IPS-20b (cell line): ENCODE data around the gene ID4.
A peak's percentile ranks its signal among the peaks of the same experiment; 100 is the strongest.

Experiments
- H3K27ac ChIP-seq: one replicate; pipeline ENCODE4 v1.5.1; 2013; ENCODE audit warnings: low read length
- H3K27me3 ChIP-seq: 2 replicates; pipeline ENCODE4 v1.6.1; 2013; ENCODE audit warnings: mild to moderate bottlenecking, low read length, inconsistent platforms; ENCODE audit not compliant: insufficient read depth
- H3K36me3 ChIP-seq: 2 replicates; pipeline ENCODE4 v1.6.1; 2013; ENCODE audit warnings: low read depth, mild to moderate bottlenecking, inconsistent platforms, low read length, moderate library complexity; ENCODE audit not compliant: insufficient read depth
- H3K4me1 ChIP-seq: 2 replicates; pipeline ENCODE4 v1.6.1; 2013; ENCODE audit warnings: mild to moderate bottlenecking, control low read depth, inconsistent platforms, low read length, moderate library complexity; ENCODE audit not compliant: insufficient read depth
- H3K4me3 ChIP-seq: 2 replicates; pipeline ENCODE4 v1.5.1; 2013; ENCODE audit warnings: mild to moderate bottlenecking, low read length, inconsistent platforms
- H3K9ac ChIP-seq: 2 replicates; pipeline ENCODE4 v1.6.1; 2013; ENCODE audit warnings: low read depth, mild to moderate bottlenecking, inconsistent platforms, low read length, moderate library complexity
- H3K9me3 ChIP-seq: 2 replicates; pipeline ENCODE4 v1.6.1; 2013; ENCODE audit warnings: mild to moderate bottlenecking, low read depth, low read length, inconsistent platforms; ENCODE audit not compliant: insufficient read depth

The ID4 gene

DNA sequence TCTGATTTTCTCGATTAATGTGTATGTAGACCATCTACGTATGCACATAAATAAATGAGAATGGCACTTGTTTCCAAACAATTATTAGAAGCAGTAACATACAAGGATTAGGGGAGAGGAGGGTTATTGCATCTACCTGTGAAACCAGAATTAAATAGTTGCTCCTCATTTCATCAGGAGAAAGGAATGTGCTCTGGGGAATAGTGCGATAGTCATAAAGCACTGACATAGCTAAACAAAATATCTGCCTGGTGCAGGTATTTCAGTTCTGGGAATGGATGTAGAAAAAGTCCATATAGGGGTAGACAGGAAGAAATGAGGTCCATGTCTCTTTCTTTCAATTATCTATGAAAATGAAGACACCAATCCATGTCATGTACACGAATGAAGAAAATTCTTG lies 1.6 kb upstream of the ID4 start:
- Histone ChIP-seq H3K9me3 (no peaks in the 10 kb centered on the region), H3K27me3 (peaks cover 36% of the 10 kb centered on the region), H3K4me1 (peaks cover 6% of the 10 kb centered on the region), H3K36me3 (peaks cover 5% of the 10 kb centered on the region), H3K4me3 (no peak overlapping the region), H3K9ac (no peak overlapping the region), H3K27ac (no peak overlapping the region)

DNA sequence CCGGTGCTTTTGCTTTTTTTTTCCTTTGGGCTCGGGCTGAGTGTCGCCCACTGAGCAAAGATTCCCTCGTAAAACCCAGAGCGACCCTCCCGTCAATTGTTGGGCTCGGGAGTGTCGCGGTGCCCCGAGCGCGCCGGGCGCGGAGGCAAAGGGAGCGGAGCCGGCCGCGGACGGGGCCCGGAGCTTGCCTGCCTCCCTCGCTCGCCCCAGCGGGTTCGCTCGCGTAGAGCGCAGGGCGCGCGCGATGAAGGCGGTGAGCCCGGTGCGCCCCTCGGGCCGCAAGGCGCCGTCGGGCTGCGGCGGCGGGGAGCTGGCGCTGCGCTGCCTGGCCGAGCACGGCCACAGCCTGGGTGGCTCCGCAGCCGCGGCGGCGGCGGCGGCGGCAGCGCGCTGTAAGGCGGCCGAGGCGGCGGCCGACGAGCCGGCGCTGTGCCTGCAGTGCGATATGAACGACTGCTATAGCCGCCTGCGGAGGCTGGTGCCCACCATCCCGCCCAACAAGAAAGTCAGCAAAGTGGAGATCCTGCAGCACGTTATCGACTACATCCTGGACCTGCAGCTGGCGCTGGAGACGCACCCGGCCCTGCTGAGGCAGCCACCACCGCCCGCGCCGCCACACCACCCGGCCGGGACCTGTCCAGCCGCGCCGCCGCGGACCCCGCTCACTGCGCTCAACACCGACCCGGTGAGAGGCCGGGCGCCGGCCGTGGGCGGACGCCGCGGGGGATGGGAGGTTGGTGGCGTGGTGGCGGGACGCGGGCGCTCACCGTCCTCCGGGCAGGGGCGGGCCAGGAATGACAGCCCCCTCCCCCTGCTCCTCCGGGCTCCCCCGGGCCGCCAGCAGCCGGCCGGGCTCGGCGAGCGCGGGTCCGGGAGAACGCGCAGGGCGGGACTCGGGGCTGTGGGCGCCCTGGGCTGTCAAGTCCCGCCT lies 606 bp downstream of the ID4 start:
- Histone ChIP-seq H3K4me3 (peak overlapping the region; percentile 93), H3K4me1 (peaks cover 26% of the 10 kb centered on the region), H3K36me3 (peaks cover 12% of the 10 kb centered on the region), H3K9ac (peak overlapping the region; percentile 73), H3K9me3 (no peaks in the 10 kb centered on the region), H3K27ac (no peak overlapping the region), H3K27me3 (peaks cover 36% of the 10 kb centered on the region)

DNA sequence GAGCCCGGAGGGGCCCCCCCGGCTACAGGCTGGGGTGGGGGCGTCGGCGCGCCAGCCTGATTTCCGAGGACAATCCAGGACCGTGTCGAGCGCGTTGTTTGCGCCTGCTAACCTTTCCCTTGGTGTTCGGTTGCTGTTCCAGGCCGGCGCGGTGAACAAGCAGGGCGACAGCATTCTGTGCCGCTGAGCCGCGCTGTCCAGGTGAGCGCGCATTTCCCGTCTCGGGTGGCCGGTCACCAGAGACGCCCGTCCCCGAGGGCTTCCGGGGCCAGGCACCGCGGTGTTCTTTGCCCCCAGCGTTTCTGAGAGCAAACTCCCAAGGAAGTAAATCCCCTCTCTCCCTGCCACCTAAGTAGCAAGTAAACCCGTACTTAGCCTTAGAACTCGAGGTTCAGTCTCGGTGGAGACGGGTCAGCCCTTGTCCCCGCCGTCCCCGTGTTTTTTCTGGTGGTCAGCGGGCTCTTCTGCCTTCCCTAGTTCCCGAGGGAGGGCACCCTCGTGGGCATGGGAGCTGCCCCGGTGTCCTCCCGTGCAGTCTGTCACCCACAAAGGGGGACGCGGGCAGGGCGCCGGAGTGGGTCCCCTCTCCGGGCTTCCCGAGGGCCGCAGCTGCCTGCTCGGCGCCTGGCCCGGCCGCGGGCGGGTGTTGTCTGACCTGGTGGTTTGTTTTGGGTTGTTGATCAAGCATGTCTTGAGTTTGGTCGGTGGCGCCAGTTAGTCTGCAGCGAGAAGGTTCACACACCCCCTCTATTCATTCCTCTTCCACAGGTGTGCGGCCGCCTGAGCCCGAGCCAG lies 1.5 kb downstream of the ID4 start:
- Histone ChIP-seq H3K27me3 (peaks cover 36% of the 10 kb centered on the region), H3K4me1 (peaks cover 26% of the 10 kb centered on the region), H3K9me3 (no peaks in the 10 kb centered on the region), H3K9ac (peak overlapping the region; percentile 73; the same call in 1 of the 2 replicates), H3K36me3 (peaks cover 12% of the 10 kb centered on the region), H3K4me3 (peak overlapping the region; percentile 93), H3K27ac (no peak overlapping the region)

DNA sequence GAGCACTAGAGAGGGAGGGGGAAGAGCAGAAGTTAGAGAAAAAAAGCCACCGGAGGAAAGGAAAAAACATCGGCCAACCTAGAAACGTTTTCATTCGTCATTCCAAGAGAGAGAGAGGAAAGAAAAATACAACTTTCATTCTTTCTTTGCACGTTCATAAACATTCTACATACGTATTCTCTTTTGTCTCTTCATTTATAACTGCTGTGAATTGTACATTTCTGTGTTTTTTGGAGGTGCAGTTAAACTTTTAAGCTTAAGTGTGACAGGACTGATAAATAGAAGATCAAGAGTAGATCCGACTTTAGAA lies 2.0 kb downstream of the ID4 start:
- H3K4me3 ChIP-seq: peak overlapping the region; percentile 93
- no peak overlapping the region for H3K27ac ChIP-seq
- peaks cover 12% of the 10 kb centered on the region for H3K36me3 ChIP-seq
- peak overlapping the region; percentile 73 for H3K9ac ChIP-seq
- peaks cover 26% of the 10 kb centered on the region for H3K4me1 ChIP-seq
- peaks cover 30% of the 10 kb centered on the region for H3K27me3 ChIP-seq
- H3K9me3 ChIP-seq: no peaks in the 10 kb centered on the region

DNA sequence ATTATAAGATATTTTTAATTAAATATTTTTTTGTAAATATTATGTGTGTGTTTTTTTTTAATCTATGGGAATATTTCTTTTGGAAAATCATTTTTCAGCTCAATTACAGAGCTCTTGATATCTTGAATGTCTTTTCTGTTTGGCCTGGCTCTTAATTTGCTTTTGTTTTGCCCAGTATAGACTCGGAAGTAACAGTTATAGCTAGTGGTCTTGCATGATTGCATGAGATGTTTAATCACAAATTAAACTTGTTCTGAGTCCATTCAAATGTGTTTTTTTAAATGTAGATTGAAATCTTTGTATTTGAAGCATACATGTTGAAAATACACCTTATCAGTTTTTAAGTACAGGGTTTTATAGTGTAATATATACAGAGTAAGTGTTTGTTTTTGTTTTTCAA lies 2.6 kb downstream of the ID4 start:
- Histone ChIP-seq H3K27me3 (peaks cover 30% of the 10 kb centered on the region; the same call in 1 of the 2 replicates), H3K4me1 (peaks cover 26% of the 10 kb centered on the region), H3K9ac (peak overlapping the region; percentile 2; the same call in 1 of the 2 replicates), H3K36me3 (peaks cover 12% of the 10 kb centered on the region), H3K27ac (no peak overlapping the region), H3K9me3 (no peaks in the 10 kb centered on the region), H3K4me3 (peak overlapping the region; percentile 93)

DNA sequence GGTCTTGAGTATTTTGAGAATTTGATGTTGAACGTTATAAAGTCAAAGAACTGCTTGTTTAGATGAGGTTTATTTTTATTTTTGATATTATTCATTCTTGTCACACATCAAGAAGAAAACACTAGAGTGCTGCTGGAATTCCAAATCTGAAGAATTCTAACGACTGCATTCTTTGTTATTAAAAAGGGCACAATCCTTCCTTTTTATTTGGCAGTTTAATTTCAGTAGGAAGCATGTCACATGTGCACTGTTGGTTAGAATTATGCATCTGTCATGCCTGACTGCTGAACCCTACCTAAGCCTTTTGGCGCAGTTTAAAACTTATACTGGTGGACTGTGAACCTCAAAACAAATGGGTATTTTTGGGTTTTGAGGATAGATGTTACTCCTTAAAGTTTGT lies 4.0 kb downstream of the ID4 start:
- Histone ChIP-seq H3K4me1 (peaks cover 26% of the 10 kb centered on the region), H3K4me3 (peak overlapping the region; percentile 93), H3K9me3 (no peaks in the 10 kb centered on the region), H3K9ac (no peak overlapping the region), H3K36me3 (peaks cover 12% of the 10 kb centered on the region), H3K27ac (no peak overlapping the region), H3K27me3 (peaks cover 21% of the 10 kb centered on the region; the same call in 1 of the 2 replicates)

DNA sequence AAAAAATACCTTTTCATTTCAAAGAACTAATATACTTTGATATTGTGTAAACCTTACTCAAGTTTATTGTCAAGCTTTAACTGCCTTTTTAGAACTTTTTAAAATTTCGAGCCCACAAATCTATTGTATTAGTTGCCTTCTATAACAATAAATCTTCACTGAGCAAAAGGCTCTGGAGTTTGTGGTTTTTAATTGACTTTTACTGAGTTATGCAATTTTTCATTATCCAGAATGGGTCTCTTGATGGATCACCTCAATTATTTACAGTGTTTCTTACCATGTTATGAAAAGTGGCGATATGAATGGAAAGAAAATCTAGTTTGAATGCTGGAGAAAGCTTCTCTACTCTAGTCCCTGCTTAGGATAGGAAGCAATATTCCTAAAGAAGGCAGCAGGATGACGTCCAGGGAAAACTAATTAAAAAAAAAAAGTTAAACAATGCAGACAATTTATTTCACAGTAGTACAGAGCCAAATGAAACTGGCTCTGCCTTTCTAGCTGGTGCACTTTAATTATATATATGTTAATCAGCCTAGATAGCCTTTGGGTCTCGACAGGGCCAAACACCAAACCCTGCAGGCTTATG lies 5.0 kb downstream of the ID4 start:
- Histone ChIP-seq H3K4me3 (no peak overlapping the region), H3K27me3 (peaks cover 17% of the 10 kb centered on the region; the same call in 1 of the 2 replicates), H3K9me3 (no peaks in the 10 kb centered on the region), H3K36me3 (peaks cover 12% of the 10 kb centered on the region), H3K27ac (no peak overlapping the region), H3K9ac (0 out of 2 replicates have a peak overlapping the region, but pooled peaks have one; percentile 5), H3K4me1 (peaks cover 26% of the 10 kb centered on the region)

DNA sequence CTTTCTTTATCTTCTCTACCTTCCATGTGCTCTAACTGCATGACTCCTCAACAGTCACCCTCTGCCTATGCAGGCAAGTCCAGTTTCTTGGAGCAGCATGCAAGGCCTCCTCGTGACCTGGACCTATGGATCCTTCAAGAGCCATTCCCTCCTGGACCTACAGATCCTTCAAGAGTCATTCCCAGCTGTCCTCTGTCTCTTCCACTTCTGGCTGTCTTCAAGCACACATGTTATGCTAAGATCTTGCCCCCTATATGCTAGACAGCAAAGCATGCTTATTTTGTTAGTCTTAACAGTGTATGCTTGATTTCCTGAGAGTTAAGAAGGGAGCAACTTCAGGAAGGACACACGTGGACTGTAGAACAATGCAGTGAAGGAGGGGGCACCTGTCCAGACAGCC lies 7.5 kb downstream of the ID4 start:
- Histone ChIP-seq H3K27me3 (peaks cover 7% of the 10 kb centered on the region; the same call in 1 of the 2 replicates), H3K9ac (no peak overlapping the region), H3K4me3 (no peak overlapping the region), H3K27ac (no peak overlapping the region), H3K4me1 (peaks cover 26% of the 10 kb centered on the region), H3K36me3 (peaks cover 12% of the 10 kb centered on the region), H3K9me3 (no peaks in the 10 kb centered on the region)

DNA sequence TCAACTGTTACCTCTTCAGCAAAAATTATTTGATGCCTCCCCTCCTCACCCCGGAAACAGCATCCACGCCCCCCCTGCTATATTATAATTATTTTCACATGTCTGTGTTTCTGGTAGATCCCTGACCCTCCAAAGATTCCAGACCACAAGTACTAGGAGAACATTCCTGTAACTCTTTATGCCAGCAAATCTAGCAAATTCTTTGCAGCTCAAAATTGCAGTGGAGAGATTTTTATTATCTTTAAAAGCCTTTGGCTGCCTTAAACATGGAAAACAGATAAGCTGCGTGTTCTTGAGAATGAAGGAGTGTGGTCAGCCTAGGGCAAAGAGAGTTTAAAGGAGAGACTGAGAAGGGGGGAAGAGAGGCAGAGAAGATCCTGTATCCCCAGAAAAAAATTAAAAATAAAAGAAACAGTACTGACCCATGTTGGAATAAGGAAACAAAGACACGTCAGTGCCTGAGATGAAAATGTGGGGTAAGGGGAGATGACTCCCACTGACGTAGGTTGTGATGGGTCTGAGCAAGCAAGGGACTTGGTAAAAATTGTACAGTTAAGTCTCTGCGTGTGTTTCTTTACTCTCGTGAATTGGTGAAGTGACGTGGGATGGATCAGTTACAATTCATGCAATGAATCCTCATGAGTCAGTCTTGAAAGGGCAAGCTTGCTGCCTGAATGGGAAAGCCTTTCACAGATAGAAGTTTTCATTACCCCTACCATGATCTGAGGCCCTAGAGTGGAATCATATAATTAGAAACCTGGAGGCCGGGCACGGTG lies 8.3 kb downstream of the ID4 start:
- no peak overlapping the region for H3K9ac ChIP-seq

DNA sequence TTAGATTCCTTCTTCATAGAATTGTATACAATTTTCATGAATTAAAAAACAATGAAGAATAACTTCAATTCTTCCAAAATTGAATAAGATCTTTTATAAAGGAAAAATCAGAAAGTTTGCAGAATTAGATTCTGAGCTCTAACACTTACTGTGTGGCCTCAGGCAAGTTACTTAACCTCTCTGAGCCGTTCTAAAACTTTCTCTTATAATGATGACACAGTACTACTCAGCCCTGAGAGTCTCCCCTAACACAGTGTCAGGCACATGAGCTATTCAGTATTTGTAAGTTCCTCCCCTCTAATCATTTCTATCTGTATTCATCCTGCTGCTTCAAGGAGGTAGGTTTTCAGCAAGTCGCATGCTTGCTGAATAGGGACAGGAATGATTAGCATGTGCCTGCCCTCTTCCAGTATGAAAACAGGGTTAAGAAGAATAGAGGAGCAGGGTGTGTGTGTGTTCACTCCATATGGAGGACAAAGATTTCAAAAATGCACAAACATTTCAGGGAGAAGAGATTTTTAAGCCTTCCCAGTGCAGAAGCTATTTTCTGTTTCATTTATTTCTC lies 11.4 kb downstream of the ID4 start:
- H3K27ac ChIP-seq: no peak overlapping the region
- H3K4me1 ChIP-seq: peaks cover 8% of the 10 kb centered on the region; the same call in 1 of the 2 replicates
- H3K9me3 ChIP-seq: no peaks in the 10 kb centered on the region
- H3K4me3 ChIP-seq: no peak overlapping the region
- no peaks in the 10 kb centered on the region for H3K36me3 ChIP-seq
- no peak overlapping the region for H3K9ac ChIP-seq
- H3K27me3 ChIP-seq: no peaks in the 10 kb centered on the region

More for the DNA sequence above, 8.3 kb downstream of the ID4 start:
- H3K4me3 ChIP-seq: no peak overlapping the region
- H3K27ac ChIP-seq: no peak overlapping the region
- H3K4me1 ChIP-seq: peaks cover 22% of the 10 kb centered on the region
- H3K9me3 ChIP-seq: no peaks in the 10 kb centered on the region
- H3K27me3 ChIP-seq: no peaks in the 10 kb centered on the region; the same call in 1 of the 2 replicates
- peaks cover 8% of the 10 kb centered on the region for H3K36me3 ChIP-seq

DNA sequence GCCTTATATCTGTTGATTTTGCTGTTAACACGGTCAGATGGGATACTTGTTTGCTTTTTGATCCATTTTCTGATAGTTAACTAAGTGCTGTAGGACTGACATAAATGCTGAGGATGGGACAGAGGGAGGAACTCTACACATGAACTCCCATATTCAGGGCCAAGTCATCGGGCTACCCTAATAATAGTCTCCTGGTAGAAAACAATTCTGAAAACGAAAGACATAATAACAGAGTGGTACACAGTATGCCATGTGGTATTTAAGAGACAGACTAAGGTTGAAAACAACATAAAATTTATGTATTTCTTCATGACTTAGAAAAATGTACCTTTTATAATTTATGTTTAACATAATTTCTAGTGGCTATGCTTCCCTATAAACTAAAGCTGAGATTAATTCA lies 12.0 kb downstream of the ID4 start:
- H3K27me3 ChIP-seq: no peaks in the 10 kb centered on the region

More for the DNA sequence above, 12.0 kb downstream of the ID4 start:
- Histone ChIP-seq H3K27ac (no peak overlapping the region), H3K4me3 (no peak overlapping the region), H3K4me1 (peaks cover 8% of the 10 kb centered on the region; the same call in 1 of the 2 replicates), H3K36me3 (no peaks in the 10 kb centered on the region), H3K9me3 (no peaks in the 10 kb centered on the region), H3K9ac (no peak overlapping the region)
